Lower leg skin (tissue), 4 donors: ENCODE measurements around the gene RPP30. TPM values are rescaled to one million over a fixed set of nuclear protein-coding genes. Genes with fewer than 3 reads are reported as not detected.
"Not testable (repeated sequence)": the region's sequence is repeated elsewhere in the genome, so short reads cannot be mapped to it uniquely, and the experiment has no call there.

Experiments used
- DNase-seq, 2 donors: peaks; one replicate each; pipeline ENCODE4 v3.0.0-alpha.2; 2019; ENCODE audit warnings: low spot score in 2 of 2
- H3K4me3 ChIP-seq: fragments of 200-600 bp; sonication (generic); 2 replicates; pipeline ENCODE4 v1.5.1; 2017; ENCODE audit warnings: mild to moderate bottlenecking, low read depth; ENCODE audit not compliant: poor library complexity, severe bottlenecking
- CTCF ChIP-seq, 3 donors: fragments of 450-650 bp; IDR thresholded peaks; one replicate each; pipeline ENCODE4 v1.5.1; 2016; ENCODE audit warnings: antibody characterized with exemption in 3 of 3, mild to moderate bottlenecking in 3 of 3, moderate library complexity in 2 of 3
- POLR2A ChIP-seq, 2 donors: fragments of 450-650 bp; IDR thresholded peaks; one replicate each; pipeline ENCODE4 v1.6.1; 2016 to 2017; ENCODE audit warnings: antibody characterized with exemption in 2 of 2, mild to moderate bottlenecking in 1 of 2, moderate library complexity in 1 of 2
- WGBS, 2 donors: methylation state at CpG; one replicate each; pipeline ENCODE4 v1.1.5; 2018; 5-methylcytosine and 5-hydroxymethylcytosine counted together
- intact Hi-C: fragments of 100-400 bp; cut with DNase I; formaldehyde crosslinking; loops from one replicate; pipeline ENCODE4 v1.15.0; 2023; ENCODE audit warnings: low total_unique reads
- total RNA-seq, 4 donors: library from RNA; depleted of rRNA; stranded (reverse); fragments of >200 nt; gene quantifications; one replicate each; pipeline ENCODE4 v1.1.0, GENCODE V29; 2016

The RPP30 gene
- total RNA-seq, 4 donors from 2014 or later, result 24.9 to 39.8 (median 28.3) TPM

DNA sequence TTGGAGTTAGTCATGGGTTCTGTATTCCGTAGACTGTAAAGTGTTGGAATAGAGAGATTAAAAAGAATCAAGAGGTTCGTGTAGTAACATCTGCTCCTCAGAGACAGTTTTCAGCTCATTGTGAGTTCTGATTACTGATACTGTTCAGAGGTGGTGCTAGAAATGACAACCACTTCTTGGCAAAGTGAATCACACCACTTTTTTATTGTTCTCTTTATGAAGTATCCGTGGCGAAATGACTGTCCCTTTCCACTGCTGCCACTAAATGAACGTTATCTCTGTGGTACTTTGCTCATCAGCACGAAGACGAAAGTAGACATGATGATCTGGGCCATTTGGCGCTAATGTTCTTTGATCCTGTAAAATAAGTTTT is 860 bp downstream of the RPP30 start:
- peak overlapping the region; percentile 88 for H3K4me3 ChIP-seq
- intact Hi-C loops, result no loop called here
- TF ChIP-seq POLR2A (IDR thresholded peaks at IDR 0.05) (no peak), CTCF (IDR thresholded peaks at IDR 0.05) (no peak)
- no peak for DNase-seq
- 25 to 26% methylated on average over 8 of the region's 8 CpGs for WGBS, 2 donors

- WGBS, 2 donors, result 87 to 92% methylated on average over 2 of the region's 2 CpGs
- intact Hi-C loops, result no loop called here
Measured at GRCh38 chr10:90879062-90879461, 7.3 kb downstream of the RPP30 start.

GRCh38 chr10:90880059-90880719 is 8.4 kb downstream of the RPP30 start:
- DNase-seq, H3K4me3 ChIP-seq, intact Hi-C loops: not testable (repeated sequence)
- WGBS, 2 donors, result 71 to 72% methylated on average over 8 of the region's 8 CpGs

More at GRCh38 chr10:90879062-90879461, 7.3 kb downstream of the RPP30 start:
- DNase-seq, result no peak
- no peak overlapping the region for H3K4me3 ChIP-seq
- TF ChIP-seq POLR2A (IDR thresholded peaks at IDR 0.05), result no peak
- no peak for TF ChIP-seq CTCF (IDR thresholded peaks at IDR 0.05)

GRCh38 chr10:90884431-90884830 is 12.7 kb downstream of the RPP30 start:
- no peak for TF ChIP-seq POLR2A (IDR thresholded peaks at IDR 0.05)
- no peak for TF ChIP-seq CTCF (IDR thresholded peaks at IDR 0.05)
- no peak overlapping the region for H3K4me3 ChIP-seq
- intact Hi-C loops, result no loop called here
- WGBS, 2 donors, result 70 to 78% methylated on average over 3 of the region's 3 CpGs
- no peak for DNase-seq

- no peak overlapping the region for H3K4me3 ChIP-seq
- intact Hi-C loops, result no loop called here
- WGBS, 2 donors, result 100% methylated on average over 1 of the region's 1 CpG
- TF ChIP-seq POLR2A (IDR thresholded peaks at IDR 0.05), result no peak
- no peak for TF ChIP-seq CTCF (IDR thresholded peaks at IDR 0.05)
- no peak for DNase-seq
Measured at GRCh38 chr10:90885176-90885575, 13.4 kb downstream of the RPP30 start.

- no peak overlapping the region for H3K4me3 ChIP-seq
- TF ChIP-seq CTCF (IDR thresholded peaks at IDR 0.05) (no peak), POLR2A (IDR thresholded peaks at IDR 0.05) (no peak)
- 84 to 93% methylated on average over 6 of the region's 6 CpGs for WGBS, 2 donors
- intact Hi-C loops, result no loop called here
- no peak for DNase-seq
Measured at GRCh38 chr10:90887555-90887954, 15.8 kb downstream of the RPP30 start.
